D721Med (cell line): ENCODE measurements around the gene CPNE7.
"Not testable (repeated sequence)": the region's sequence is repeated elsewhere in the genome, so short reads cannot be mapped to it uniquely, and the experiment has no call there.

ENCODE experiments used
- DNase-seq: peaks from one replicate; pipeline ENCODE4 v3.0.0; 2011; ENCODE audit warnings: low spot score; ENCODE audit not compliant: insufficient read length
- FAIRE-seq: peaks from 2 replicates; lab custom pipeline; 2011; peaks lifted over from hg19 to GRCh38; lab: Jason Lieb, UNC
- CTCF ChIP-seq: IDR thresholded peaks from 2 replicates; pipeline ENCODE4 v1.5.1; 2012; ENCODE audit warnings: mild to moderate bottlenecking, control low read depth; ENCODE audit not compliant: insufficient read depth; ENCODE audit errors: missing control alignments

The CPNE7 gene

GRCh38 chr16:89621136-89621697 lies 45.7 kb downstream of the CPNE7 start:
- no peak for FAIRE-seq
- no peak for TF ChIP-seq CTCF
- no peak for DNase-seq

- FAIRE-seq: no peak
- TF ChIP-seq CTCF: no peak
- DNase-seq: no peak
These were observed 46.3 kb downstream of the CPNE7 start for GRCh38 chr16:89621698-89622409.

GRCh38 chr16:89623511-89624261 lies 48.1 kb downstream of the CPNE7 start:
- FAIRE-seq (no peak), DNase-seq (no peak)
- no peak for TF ChIP-seq CTCF

GRCh38 chr16:89624777-89625761 lies 49.5 kb downstream of the CPNE7 start:
- FAIRE-seq (no peak), DNase-seq (no peak)
- TF ChIP-seq CTCF: no peak

GRCh38 chr16:89629827-89630610 lies 54.5 kb downstream of the CPNE7 start:
- FAIRE-seq (no peak), DNase-seq (no peak)
- no peak for TF ChIP-seq CTCF

GRCh38 chr16:89633064-89633631 lies 57.6 kb downstream of the CPNE7 start:
- TF ChIP-seq CTCF: no peak
- no peak for DNase-seq
- FAIRE-seq: no peak

GRCh38 chr16:89634463-89635385 lies 59.2 kb downstream of the CPNE7 start:
- DNase-seq: not testable (repeated sequence)

More at GRCh38 chr16:89634463-89635385, 59.2 kb downstream of the CPNE7 start:
- not testable (repeated sequence) for FAIRE-seq
